ENCODE data around the gene ZNF735. TPM values are rescaled to one million over a fixed set of nuclear protein-coding genes. Genes with fewer than 3 reads are reported as not detected.
A peak's percentile ranks its signal among the peaks of the same experiment; 100 is the strongest.

The ZNF735 gene
- total RNA-seq, 2 donors from 2014 or later = not detected

DNA sequence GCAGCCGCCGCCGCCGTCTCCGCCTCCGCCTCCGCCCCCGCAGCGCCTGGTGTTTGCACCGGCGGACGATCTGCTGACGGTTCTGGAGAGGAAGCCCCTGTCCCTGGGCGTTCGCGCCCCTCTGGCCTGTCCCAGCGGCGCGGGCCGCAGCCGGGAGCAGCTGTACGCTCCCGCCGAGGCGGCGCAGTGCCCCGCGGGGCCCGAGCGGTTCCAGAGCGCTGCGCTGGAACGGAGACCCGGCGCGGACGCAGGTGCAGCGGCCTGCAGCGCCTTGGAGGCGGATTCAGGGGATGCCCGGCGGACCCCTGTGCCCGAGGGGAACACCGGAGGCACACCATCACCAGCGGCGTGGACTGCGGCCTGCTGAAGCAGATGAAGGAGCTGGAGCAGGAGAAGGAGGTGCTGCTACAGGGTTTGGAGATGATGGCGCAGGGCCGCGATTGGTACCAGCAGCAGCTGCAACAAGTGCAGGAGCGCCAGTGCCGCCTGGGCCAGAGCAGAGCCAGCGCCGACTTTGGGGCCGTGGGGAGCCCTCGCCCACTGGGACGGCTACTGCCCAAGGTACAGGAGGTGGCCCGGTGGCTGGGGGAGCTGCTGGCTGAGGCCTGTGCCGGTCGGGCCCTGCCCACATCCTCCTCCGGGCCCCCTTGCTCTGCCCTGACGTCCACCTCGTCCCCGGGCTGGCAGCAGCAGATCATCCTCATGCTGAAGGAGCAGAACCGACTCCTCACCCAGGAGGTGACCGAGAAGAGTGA is 24.8 kb upstream of the ZNF735 start:
- Histone ChIP-seq H3K9me3 (no peaks in the 10 kb centered on the region), H3K27me3 (replicated peaks; ENCODE audit: insufficient read depth) (no peaks in the 10 kb centered on the region), H3K4me1 (ENCODE audit: control insufficient read depth in 1 of 2, low read depth in 2 of 2) (no peaks in the 10 kb centered on the region), H3K36me3 (no peaks in the 10 kb centered on the region), H3K4me3 (no peak overlapping the region), H3K27ac (no peak overlapping the region)
- ATAC-seq (ENCODE audit: insufficient number of reproducible peaks, low FRiP score, low read depth) = no peak
- TF ChIP-seq, protein P1, sequence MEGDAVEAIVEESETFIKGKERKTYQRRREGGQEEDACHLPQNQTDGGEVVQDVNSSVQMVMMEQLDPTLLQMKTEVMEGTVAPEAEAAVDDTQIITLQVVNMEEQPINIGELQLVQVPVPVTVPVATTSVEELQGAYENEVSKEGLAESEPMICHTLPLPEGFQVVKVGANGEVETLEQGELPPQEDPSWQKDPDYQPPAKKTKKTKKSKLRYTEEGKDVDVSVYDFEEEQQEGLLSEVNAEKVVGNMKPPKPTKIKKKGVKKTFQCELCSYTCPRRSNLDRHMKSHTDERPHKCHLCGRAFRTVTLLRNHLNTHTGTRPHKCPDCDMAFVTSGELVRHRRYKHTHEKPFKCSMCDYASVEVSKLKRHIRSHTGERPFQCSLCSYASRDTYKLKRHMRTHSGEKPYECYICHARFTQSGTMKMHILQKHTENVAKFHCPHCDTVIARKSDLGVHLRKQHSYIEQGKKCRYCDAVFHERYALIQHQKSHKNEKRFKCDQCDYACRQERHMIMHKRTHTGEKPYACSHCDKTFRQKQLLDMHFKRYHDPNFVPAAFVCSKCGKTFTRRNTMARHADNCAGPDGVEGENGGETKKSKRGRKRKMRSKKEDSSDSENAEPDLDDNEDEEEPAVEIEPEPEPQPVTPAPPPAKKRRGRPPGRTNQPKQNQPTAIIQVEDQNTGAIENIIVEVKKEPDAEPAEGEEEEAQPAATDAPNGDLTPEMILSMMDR (IDR thresholded peaks at IDR 0.05) = no peak
- no peak for DNase-seq (ENCODE audit: low spot score)

DNA sequence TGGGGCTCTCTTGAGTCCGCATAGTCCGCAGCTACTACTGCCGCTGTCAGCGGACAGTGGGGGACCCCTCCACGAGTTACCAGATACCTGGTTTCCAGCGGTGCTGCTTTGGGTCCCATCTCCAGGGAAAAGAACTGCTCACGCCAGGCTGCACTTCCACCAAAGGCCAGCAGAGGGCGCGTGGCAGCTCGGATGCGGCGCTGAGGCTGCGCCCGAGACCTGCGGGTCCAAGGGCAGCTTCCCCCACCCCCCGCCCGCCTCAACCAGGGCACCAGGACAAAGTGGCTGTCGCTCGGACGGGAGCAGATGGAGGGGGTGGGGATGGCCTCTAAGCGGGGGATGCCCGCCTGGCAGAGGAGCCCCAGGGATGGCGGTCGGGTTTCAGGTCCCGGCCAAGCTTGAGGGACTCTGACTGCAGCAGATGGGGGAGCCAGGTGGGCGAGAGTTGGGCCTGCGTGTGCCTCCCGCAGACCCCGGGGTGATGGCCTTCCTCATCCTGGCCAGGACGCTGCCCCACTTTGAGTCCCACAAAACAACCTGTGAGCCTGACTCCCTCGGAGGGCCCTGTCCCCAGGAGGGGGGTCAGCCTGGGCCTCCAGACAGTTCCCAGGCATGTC is 23.8 kb upstream of the ZNF735 start:
- DNase-seq (ENCODE audit: low spot score) (no peak), ATAC-seq (ENCODE audit: insufficient number of reproducible peaks, low FRiP score, low read depth) (no peak)
- H3K36me3 ChIP-seq = no peaks in the 10 kb centered on the region
- H3K4me3 ChIP-seq = no peak overlapping the region
- H3K27me3 ChIP-seq (replicated peaks; ENCODE audit: insufficient read depth) = no peaks in the 10 kb centered on the region
- no peaks in the 10 kb centered on the region for H3K4me1 ChIP-seq (ENCODE audit: control insufficient read depth in 1 of 2, low read depth in 2 of 2)
- no peak overlapping the region for H3K27ac ChIP-seq
- H3K9me3 ChIP-seq = no peaks in the 10 kb centered on the region
- TF ChIP-seq, protein P1 (IDR thresholded peaks at IDR 0.05) = peak; percentile 86

DNA sequence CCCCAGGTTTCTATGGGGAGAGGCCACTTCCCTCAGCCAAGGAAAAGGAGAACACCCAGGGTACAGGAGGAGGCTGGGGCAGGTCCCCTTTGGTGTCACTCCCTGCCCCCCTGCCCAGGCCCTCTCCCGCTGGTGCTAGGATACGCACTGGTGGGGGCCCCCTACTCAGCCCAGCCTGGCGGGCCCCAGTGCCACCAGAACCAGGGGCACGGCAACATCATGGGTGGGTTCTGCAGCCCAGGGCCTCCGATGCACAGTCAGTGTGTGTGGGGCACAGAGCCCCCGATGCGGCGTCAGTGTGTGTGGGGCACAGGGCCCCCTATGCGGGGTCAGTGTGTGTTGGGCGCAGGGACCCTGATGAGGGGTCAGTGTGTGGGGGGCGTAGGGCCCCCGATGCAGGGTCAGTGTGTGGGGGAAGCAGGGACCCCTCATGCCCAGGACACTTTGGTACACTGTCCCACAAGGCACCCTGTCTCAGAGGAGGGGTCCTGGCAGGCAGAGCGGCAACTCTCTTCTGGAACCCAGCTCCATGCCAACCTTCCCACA is 23.1 kb upstream of the ZNF735 start:
- H3K4me3 ChIP-seq = no peak overlapping the region
- no peaks in the 10 kb centered on the region for H3K36me3 ChIP-seq
- TF ChIP-seq, protein P1 (IDR thresholded peaks at IDR 0.05) = no peak
- no peak overlapping the region for H3K27ac ChIP-seq
- no peaks in the 10 kb centered on the region for H3K9me3 ChIP-seq
- H3K4me1 ChIP-seq (ENCODE audit: control insufficient read depth in 1 of 2, low read depth in 2 of 2) = no peaks in the 10 kb centered on the region
- H3K27me3 ChIP-seq (replicated peaks; ENCODE audit: insufficient read depth) = no peaks in the 10 kb centered on the region
- no peak for DNase-seq (ENCODE audit: low spot score)
- ATAC-seq (ENCODE audit: insufficient number of reproducible peaks, low FRiP score, low read depth) = no peak

DNA sequence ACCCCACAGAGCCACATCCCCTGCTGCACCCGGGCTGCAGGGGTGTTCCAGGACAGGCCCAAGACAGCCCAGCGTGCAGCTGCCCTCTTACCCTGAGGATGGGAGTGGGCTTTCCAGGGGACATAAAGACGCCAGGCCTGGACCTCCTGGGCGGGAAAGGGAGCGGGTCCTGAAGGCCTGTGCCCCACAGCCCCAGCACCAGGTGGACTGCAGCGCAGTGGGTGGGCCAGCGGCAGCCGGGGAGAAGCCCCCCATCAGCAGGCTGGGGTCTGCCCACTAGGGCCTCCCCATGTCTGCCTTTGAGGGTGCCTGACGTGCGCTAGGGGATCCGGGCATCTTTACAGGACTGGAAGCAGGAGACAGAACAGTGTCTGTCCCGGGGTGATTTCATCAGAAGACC is 22.6 kb upstream of the ZNF735 start:
- Histone ChIP-seq H3K4me3 (no peak overlapping the region), H3K27ac (no peak overlapping the region), H3K9me3 (no peaks in the 10 kb centered on the region), H3K36me3 (no peaks in the 10 kb centered on the region), H3K4me1 (ENCODE audit: control insufficient read depth in 1 of 2, low read depth in 2 of 2) (no peaks in the 10 kb centered on the region), H3K27me3 (replicated peaks; ENCODE audit: insufficient read depth) (no peaks in the 10 kb centered on the region)
- ATAC-seq (ENCODE audit: insufficient number of reproducible peaks, low FRiP score, low read depth) (no peak), DNase-seq (ENCODE audit: low spot score) (no peak)
- TF ChIP-seq, protein P1 (IDR thresholded peaks at IDR 0.05) = no peak

DNA sequence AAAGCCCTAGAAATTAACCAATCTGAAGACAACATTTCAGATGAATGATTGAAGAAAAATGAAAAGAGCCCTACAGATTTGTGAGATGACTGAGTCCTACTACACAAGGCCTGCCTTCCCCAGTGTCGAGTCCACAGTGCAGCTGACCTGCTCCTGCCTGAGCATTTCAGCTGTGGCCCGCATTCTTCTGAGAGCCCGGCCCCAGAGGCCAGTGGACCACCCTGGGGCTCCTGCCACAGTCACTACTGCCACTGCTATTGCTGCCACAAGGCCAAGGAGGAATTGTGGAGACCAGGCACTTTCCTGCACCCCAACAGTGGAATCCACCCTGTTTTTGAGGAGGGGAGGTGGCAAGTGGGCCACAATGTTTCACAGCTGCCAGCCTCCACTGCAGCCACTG is 19.6 kb upstream of the ZNF735 start:
- Histone ChIP-seq H3K4me1 (ENCODE audit: control insufficient read depth in 1 of 2, low read depth in 2 of 2) (no peaks in the 10 kb centered on the region), H3K4me3 (no peak overlapping the region), H3K27ac (no peak overlapping the region), H3K36me3 (no peaks in the 10 kb centered on the region), H3K27me3 (replicated peaks; ENCODE audit: insufficient read depth) (no peaks in the 10 kb centered on the region), H3K9me3 (no peaks in the 10 kb centered on the region)
- no peak for DNase-seq (ENCODE audit: low spot score)
- TF ChIP-seq, protein P1 (IDR thresholded peaks at IDR 0.05) = no peak
- no peak for ATAC-seq (ENCODE audit: insufficient number of reproducible peaks, low FRiP score, low read depth)
